ENCODE measurements around the gene COBLL1.

DNA sequence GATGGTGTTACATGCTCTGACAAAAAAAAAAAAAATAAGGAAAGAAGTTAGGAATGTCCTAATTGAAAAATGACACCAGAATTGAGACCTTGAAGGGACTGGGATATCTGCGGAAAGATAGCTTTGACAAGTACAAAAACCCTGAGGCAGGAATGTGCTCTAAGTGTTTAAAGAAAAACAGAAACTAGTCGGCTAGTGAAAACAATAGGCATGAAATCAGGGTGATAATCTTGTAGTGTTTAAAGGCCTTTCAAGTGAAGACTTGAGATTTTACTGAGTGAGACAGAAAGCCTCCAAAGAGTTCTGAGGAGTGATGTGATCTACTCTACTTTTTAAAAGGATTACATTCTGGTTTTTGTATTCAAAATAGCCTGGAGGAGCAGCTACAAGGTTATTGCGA is 107.4 kb downstream of the COBLL1 start:
- TF ChIP-seq, protein P1, sequence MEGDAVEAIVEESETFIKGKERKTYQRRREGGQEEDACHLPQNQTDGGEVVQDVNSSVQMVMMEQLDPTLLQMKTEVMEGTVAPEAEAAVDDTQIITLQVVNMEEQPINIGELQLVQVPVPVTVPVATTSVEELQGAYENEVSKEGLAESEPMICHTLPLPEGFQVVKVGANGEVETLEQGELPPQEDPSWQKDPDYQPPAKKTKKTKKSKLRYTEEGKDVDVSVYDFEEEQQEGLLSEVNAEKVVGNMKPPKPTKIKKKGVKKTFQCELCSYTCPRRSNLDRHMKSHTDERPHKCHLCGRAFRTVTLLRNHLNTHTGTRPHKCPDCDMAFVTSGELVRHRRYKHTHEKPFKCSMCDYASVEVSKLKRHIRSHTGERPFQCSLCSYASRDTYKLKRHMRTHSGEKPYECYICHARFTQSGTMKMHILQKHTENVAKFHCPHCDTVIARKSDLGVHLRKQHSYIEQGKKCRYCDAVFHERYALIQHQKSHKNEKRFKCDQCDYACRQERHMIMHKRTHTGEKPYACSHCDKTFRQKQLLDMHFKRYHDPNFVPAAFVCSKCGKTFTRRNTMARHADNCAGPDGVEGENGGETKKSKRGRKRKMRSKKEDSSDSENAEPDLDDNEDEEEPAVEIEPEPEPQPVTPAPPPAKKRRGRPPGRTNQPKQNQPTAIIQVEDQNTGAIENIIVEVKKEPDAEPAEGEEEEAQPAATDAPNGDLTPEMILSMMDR (IDR thresholded peaks at IDR 0.05), result no peak
- TF ChIP-seq POLR2A (IDR thresholded peaks at IDR 0.05; ENCODE audit: low read depth), result no peak
- TF ChIP-seq EP300 (IDR thresholded peaks at IDR 0.05), result no peak
- TF ChIP-seq POLR2AphosphoS5 (IDR thresholded peaks at IDR 0.05), result no peak
